Liver (tissue), 3 donors: ENCODE results near the gene PTK7.

ENCODE experiments used
- CTCF ChIP-seq: fragments of 150-350 bp; IDR thresholded peaks from 2 replicates; pipeline ENCODE4 v1.5.1; 2017; ENCODE audit warnings: improper control_type of control experiment, low read depth, low read length; ENCODE audit not compliant: missing input control
- GABPA ChIP-seq, 2 donors: IDR thresholded peaks in 1 of 2; conservative IDR thresholded peaks in 1 of 2; 2 replicates each; pipeline ENCODE4 v1.6.1; 2016; ENCODE audit warnings: antibody characterized with exemption in 2 of 2, mild to moderate bottlenecking in 1 of 2, moderate library complexity in 1 of 2
- TAF1 ChIP-seq: conservative IDR thresholded peaks from 2 replicates; pipeline ENCODE4 v1.6.1; 2016; ENCODE audit warnings: antibody characterized with exemption, mild to moderate bottlenecking
- donor health status: healthy.
- donor health status: healthy.

GRCh38 chr6:43120101-43120763, 44.1 kb downstream of the PTK7 start:
- TF ChIP-seq CTCF (no peak), GABPA (IDR thresholded peaks at IDR 0.05 in 1 of 2, conservative IDR thresholded peaks at IDR 0.05 in 1 of 2) (no peak), TAF1 (no peak)
